Psoas muscle (tissue), 8 donors: ENCODE data around the gene SLC39A11. TPM values are rescaled to one million over a fixed set of nuclear protein-coding genes. Genes with fewer than 3 reads are reported as not detected.

Experiments
- ATAC-seq, 4 donors: fragments of 200-7000 bp; cut with Tn5 transposase; one replicate each; pipeline ENCODE4 v1.9.1; 2020; ENCODE audit warnings: moderate library complexity in 3 of 4, mild to moderate bottlenecking in 2 of 4
- DNase-seq, 2 donors: peaks; one replicate each; pipeline ENCODE4 v3.0.0-alpha.2; 2020
- H3K27ac ChIP-seq: fragments of 200-600 bp; one replicate; pipeline ENCODE4 v1.8.0; 2022
- H3K27me3 ChIP-seq, 3 donors: fragments of 200-600 bp in 1 of 3; one replicate each; pipeline versions ENCODE4 v1.6.1 to v1.8.0; 2013 to 2022; ENCODE audit warnings: low read length in 2 of 3, mild to moderate bottlenecking in 2 of 3, moderate library complexity in 1 of 3; ENCODE audit not compliant: insufficient read depth in 3 of 3
- H3K36me3 ChIP-seq, 2 donors: fragments of 200-600 bp in 1 of 2; one replicate each; pipeline versions ENCODE4 v1.6.1 to v1.8.0; 2013 to 2022; ENCODE audit warnings: low read depth in 1 of 2, mild to moderate bottlenecking in 1 of 2, moderate library complexity in 1 of 2; ENCODE audit not compliant: insufficient read depth in 1 of 2
- H3K4me1 ChIP-seq: fragments of 200-600 bp; one replicate; pipeline ENCODE4 v1.8.0; 2022
- H3K4me3 ChIP-seq: fragments of 200-600 bp; one replicate; pipeline ENCODE4 v1.8.0; 2022; ENCODE audit warnings: mild to moderate bottlenecking
- H3K9me3 ChIP-seq: fragments of 200-600 bp; one replicate; pipeline ENCODE4 v1.8.0; 2022
- CTCF ChIP-seq: fragments of 200-600 bp; IDR thresholded peaks from one replicate; pipeline ENCODE4 v1.8.0; 2022; ENCODE audit warnings: antibody characterized with exemption
- WGBS, 3 donors: extraction: QIAGEN DNeasy Blood & Tissue Kit; methylation state at CpG; one replicate each; pipeline versions ENCODE4 v1.1.6 to v1.1.7; 2013; 5-methylcytosine and 5-hydroxymethylcytosine counted together
- intact Hi-C, 2 donors: fragments of 100-400 bp; cut with DNase I; formaldehyde crosslinking; loops; one replicate each; pipeline versions ENCODE4 v1.11.0 to v1.14.2; 2022
- polyA plus RNA-seq, 3 donors: library from polyadenylated mRNA; stranded (reverse); fragments of 200-250 nt; gene quantifications; one replicate each; pipeline ENCODE4 v1.2.3, GENCODE V29; 2013
- total RNA-seq, 4 donors: library from RNA; stranded (reverse); fragmentation: NEBNext Ultra II Directional in 2 of 4; extraction: Animal tissue kit (Norgen Biotek cat#: 25700) in 2 of 4; gene quantifications; one replicate each; pipeline versions ENCODE4 v1.2.1 to v1.2.4, GENCODE V29; 2021 to 2023
- donor health status: healthy with polysubstance abuse.
- donor health status: DM: no; HTN: no; CAD: no; lungs with moderate emphysema.
- donor health status: Bipolar disorder and iron deficiency.
- donor health status: healthy.
- donor health status: DM: yes; HTN: yes; CAD: no.
- donor health status: DM: no; HTN: no; CAD: no.
- donor health status: DM: no; HTN: no; CAD: no.
- donor health status: DM: yes; HTN: yes; CAD: no.

Gene SLC39A11
- total and polyA plus RNA-seq, 7 donors: 1.6 to 9.7 (median 7.9) TPM

- no peak for TF ChIP-seq CTCF
- Histone ChIP-seq H3K4me3 (no peak overlapping the region), H3K36me3 (no peaks in the 10 kb centered on the region), H3K27me3 (no peaks in the 10 kb centered on the region), H3K4me1 (no peaks in the 10 kb centered on the region), H3K27ac (no peak overlapping the region), H3K9me3 (peaks cover 4% of the 10 kb centered on the region)
- DNase-seq (no peak), ATAC-seq (no peak)
- intact Hi-C loops: no loop called here
- 55 to 61% (median 57%) methylated on average over 7 of the region's 7 CpGs for WGBS, 3 donors
These were observed 230.1 kb downstream of the SLC39A11 start for GRCh38 chr17:72862276-72862999.

GRCh38 chr17:72861811-72862210 is 230.7 kb downstream of the SLC39A11 start:
- no peak for DNase-seq
- no peak for ATAC-seq
- Histone ChIP-seq H3K4me3 (no peak overlapping the region), H3K9me3 (peaks cover 4% of the 10 kb centered on the region), H3K4me1 (no peaks in the 10 kb centered on the region), H3K27me3 (no peaks in the 10 kb centered on the region), H3K27ac (no peak overlapping the region), H3K36me3 (no peaks in the 10 kb centered on the region)
- no peak for TF ChIP-seq CTCF
- intact Hi-C loops: no loop called here

- intact Hi-C loops: no loop called here
- H3K4me3 ChIP-seq: no peak overlapping the region
- no peaks in the 10 kb centered on the region for H3K36me3 ChIP-seq
- no peak for DNase-seq
- H3K27me3 ChIP-seq: no peaks in the 10 kb centered on the region
- peaks cover 4% of the 10 kb centered on the region for H3K9me3 ChIP-seq
- WGBS, 3 donors: 81 to 92% (median 89%) methylated on average over 5 of the region's 5 CpGs
- H3K4me1 ChIP-seq: no peaks in the 10 kb centered on the region
- no peak overlapping the region for H3K27ac ChIP-seq
- TF ChIP-seq CTCF: no peak
- ATAC-seq: no peak
These were observed 231.7 kb downstream of the SLC39A11 start for GRCh38 chr17:72860778-72861177.

GRCh38 chr17:72858826-72859495 is 233.5 kb downstream of the SLC39A11 start:
- no peaks in the 10 kb centered on the region for H3K36me3 ChIP-seq
- DNase-seq: no peak
- no peak for TF ChIP-seq CTCF
- no peaks in the 10 kb centered on the region for H3K27me3 ChIP-seq
- no peak overlapping the region for H3K27ac ChIP-seq
- no peak for ATAC-seq
- intact Hi-C loops: no loop called here
- H3K4me3 ChIP-seq: no peak overlapping the region
- no peaks in the 10 kb centered on the region for H3K4me1 ChIP-seq
- H3K9me3 ChIP-seq: peaks cover 4% of the 10 kb centered on the region
